T-helper 1 cell (primary cell): ENCODE data around the gene PLPP4.

ENCODE experiments used
- DNase-seq, 5 donors: peaks; one replicate each; pipeline ENCODE4 v3.0.0-alpha.2; 2012 to 2020

Gene PLPP4

GRCh38 chr10:120614680-120615079, 157.7 kb downstream of the PLPP4 start:
- DNase-seq, result no peak

GRCh38 chr10:120616311-120616911, 159.4 kb downstream of the PLPP4 start:
- DNase-seq, result no peak

- no peak for DNase-seq
Measured at GRCh38 chr10:120628197-120628596, 171.2 kb downstream of the PLPP4 start.

GRCh38 chr10:120630266-120630665, 173.2 kb downstream of the PLPP4 start:
- DNase-seq, result no peak

- DNase-seq, result no peak
Measured at GRCh38 chr10:120632047-120632446, 175.0 kb downstream of the PLPP4 start.

- DNase-seq, result no peak
Measured at GRCh38 chr10:120632942-120633341, 175.9 kb downstream of the PLPP4 start.

- no peak for DNase-seq
Measured at GRCh38 chr10:120634659-120635058, 177.6 kb downstream of the PLPP4 start.
